Myocyte (in vitro differentiated cells): ENCODE data around the gene PPM1H. TPM values are rescaled to one million over a fixed set of nuclear protein-coding genes. Genes with fewer than 3 reads are reported as not detected.

Experiments used
- DNase-seq: peaks from one replicate; pipeline ENCODE4 v3.0.0-alpha.2; 2012; ENCODE audit warnings: low read depth
- microRNA counts: library from miRNA; unstranded; fragments of <30 nt; microRNA quantifications from one replicate; lab custom pipeline; 2016
- microRNA-seq: library from miRNA; unstranded; fragments of <30 nt; microRNA quantifications from one replicate; pipeline ENCODE4, GENCODE V29; 2016
- total RNA-seq: library from RNA; depleted of rRNA; stranded (reverse); fragments of >200 nt; gene quantifications from 2 replicates; pipeline ENCODE4 v1.2.3, GENCODE V29; 2014

PPM1H gene
- total RNA-seq, 1 donor from 2014 or later: 24.6 TPM

- DNase-seq: no peak
These were observed 316.0 kb downstream of the PPM1H start for GRCh38 chr12:62618930-62619329.

DNA sequence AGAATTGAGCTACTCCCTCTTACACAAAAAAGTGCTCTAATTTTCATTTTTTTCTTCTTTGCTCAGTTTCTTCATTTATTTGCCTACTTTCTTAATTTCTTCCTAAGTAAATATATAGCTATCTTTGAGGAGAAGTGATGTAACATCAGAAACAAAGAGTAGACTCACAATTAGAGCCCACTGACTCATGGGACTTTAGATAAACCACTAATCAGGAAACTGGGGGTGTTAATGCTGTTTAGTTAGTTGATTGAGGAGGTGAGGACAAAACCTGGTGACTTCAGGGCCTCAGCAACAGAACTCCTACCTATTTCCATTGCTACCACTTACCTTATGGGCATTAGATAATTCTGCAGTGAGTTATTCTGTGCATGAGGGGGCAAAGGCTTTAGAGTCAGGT, 316.6 kb downstream of the PPM1H start:
- no peak for DNase-seq

GRCh38 chr12:62613081-62613480, 321.9 kb downstream of the PPM1H start:
- no peak for DNase-seq

- no peak for DNase-seq
These were observed 328.3 kb downstream of the PPM1H start for GRCh38 chr12:62606654-62607053.

- DNase-seq: no peak
These were observed 329.0 kb downstream of the PPM1H start for GRCh38 chr12:62605981-62606380.

DNA sequence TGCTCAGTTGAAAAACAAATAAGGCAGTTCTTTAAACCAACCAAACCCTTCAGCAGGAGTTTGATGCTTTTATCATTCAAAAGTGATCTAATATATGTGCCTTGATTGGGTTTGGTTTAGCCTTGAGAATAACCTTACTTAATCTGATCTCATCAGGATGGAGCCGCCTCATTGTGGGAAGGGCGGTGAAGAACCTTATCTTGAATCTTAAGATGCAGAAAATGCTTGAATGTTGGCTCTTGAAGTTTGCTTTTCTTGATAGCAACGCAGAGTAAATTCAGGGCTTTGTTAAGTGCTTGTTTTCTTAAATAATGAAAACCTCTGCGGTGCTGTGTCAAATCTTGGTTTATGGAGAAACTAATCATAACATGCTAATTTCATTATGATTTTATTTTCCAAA, 330.1 kb downstream of the PPM1H start:
- DNase-seq: no peak

- DNase-seq: no peak
These were observed 330.6 kb downstream of the PPM1H start for GRCh38 chr12:62604373-62604772.

DNA sequence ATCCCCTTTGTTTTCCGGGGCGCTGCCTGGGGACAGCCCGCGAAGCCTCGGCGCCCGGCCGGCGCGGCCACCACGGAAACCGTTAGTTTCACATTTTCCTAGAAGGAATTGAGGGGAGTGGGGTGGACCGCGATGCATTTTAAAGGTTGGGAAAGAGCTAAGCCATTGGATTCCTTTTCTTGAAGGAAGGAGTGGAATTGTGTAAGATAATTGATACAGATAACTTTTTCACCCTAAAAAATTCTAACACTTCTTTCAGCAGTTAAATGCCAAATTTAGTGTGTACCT, 331.2 kb downstream of the PPM1H start:
- no peak for DNase-seq

- DNase-seq: peak; percentile 91
These were observed 331.7 kb downstream of the PPM1H start for GRCh38 chr12:62603061-62603810.

DNA sequence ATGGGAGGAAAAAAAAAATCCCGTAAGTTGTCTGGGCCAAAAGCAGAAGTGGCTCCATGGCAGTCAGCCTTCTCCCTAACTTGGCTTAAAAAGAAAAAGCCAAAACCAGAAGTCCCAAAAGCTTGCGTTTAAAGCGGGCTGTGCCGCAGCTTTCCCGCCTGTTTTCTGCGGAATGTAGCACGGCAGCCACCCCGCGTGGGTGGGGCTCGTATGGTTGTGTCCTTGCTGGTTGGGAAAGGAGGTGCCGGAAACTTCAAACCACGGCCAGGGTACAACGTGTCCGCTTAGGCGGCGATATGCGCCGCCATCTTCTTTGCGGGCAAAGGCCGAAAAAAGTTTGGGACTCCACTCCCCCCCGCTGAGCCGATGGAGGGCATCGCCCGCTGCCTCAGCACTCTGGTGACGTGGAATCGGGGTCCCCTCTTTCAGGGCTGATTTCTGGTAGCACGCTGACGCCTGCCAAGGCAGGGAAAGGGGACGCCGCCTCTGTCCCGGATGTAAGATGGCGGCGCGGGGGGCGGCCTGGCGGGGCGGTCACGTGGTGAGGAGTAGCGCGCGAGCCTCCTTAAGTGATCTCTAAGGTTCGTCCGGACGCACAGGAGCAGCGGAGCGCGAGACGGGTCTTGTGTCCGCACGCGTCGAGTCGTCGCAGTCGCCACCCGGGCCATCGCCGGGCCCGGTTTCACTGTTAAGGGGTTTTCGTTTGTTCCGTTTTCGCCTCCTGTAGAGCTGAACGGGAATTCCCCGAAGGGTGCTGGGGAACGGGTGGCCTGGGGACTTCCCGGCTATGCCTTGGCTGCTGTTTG, 332.5 kb downstream of the PPM1H start:
- peak; percentile 92 for DNase-seq

- no peak for DNase-seq
These were observed 333.2 kb downstream of the PPM1H start for GRCh38 chr12:62601765-62602164.

DNA sequence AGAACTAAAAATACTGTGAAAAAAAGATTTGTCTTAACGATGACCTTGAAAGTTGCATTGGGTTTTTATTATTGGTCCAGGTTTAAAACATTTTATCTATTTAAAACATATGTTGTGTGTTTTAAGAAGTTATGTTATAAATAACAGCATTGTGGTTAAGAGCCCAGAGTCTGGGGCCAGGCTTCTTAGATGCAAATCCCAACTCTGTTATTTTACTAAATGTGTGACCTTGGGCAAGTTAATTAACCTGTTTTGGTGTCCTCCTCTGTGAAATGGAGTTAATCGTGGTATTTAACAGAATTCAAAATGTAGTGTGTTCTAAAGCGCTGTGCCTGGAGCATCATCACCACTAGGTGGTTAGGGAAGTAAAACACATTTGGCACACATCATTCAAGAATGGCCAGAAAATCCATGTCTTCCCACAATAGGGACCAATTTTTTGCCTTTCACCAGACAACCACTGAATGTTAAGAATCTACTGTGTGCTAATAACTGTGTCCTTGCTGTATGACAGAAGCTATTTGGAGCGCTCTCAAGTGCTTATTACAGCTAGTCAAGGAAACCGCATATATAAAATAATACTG, 335.0 kb downstream of the PPM1H start:
- DNase-seq: no peak

GRCh38 chr12:62598846-62599245, 336.1 kb downstream of the PPM1H start:
- DNase-seq: no peak

DNA sequence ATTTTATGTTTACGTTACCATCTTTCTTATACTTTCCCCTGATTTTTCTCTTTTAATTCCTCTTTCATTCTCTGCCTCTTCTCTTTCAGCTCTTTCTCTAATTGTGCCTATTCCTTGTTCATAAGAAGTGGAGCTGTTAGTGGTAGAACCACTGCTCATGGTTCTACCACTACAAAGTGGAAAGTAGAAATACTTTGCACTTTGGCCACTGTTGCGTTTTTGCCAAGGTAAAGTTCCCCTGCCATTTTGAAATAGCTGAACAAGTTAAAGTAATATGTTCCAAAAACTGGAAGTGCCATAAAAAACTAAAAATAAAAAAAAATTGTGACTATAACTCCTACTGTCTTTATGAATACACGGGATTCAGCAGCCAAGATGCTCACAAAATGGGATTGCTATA, 337.7 kb downstream of the PPM1H start:
- no peak for DNase-seq

MicroRNAs encoded within 50 kb of the gene (microRNA counts, 767-probe panel; counts per million panel counts)
- microRNA hsa-let-7i-5p (lab: Ali Mortazavi, UCI): 13,693 counts per million, percentile 73 among the panel's probes with 10 or more counts

Small RNAs within 50 kb of the gene (microRNA-seq; reads per million reads assigned to microRNA genes)
- 44,756 reads per million, percentile 98 among the genes with 10 or more reads in this experiment for gene MIRLET7I

Other genes starting within 250 kb of the PPM1H start
- gene AVPR1A, start 216.1 kb upstream of the PPM1H start, total RNA-seq: not detected in 2 replicates